H9 (cell line): Measurements from ENCODE around the gene MAMDC4. TPM values are rescaled to one million over a fixed set of nuclear protein-coding genes. Genes with fewer than 3 reads are reported as not detected.
A peak's percentile ranks its signal among the peaks of the same experiment; 100 is the strongest.
"Not testable (repeated sequence)": the region's sequence is repeated elsewhere in the genome, so short reads cannot be mapped to it uniquely, and the experiment has no call there.

Experiments
- DNase-seq: peaks from one replicate; pipeline ENCODE4 v3.0.0-alpha.2; 2017
- H2AFZ ChIP-seq: one replicate; pipeline ENCODE4 v1.6.1; 2013; ENCODE audit warnings: mild to moderate bottlenecking, low read length, control low read depth, moderate library complexity
- H2AK5ac ChIP-seq: 2 replicates; pipeline ENCODE4 v1.6.1; 2013; ENCODE audit warnings: low read length, control low read depth, mixed read lengths; ENCODE audit not compliant: insufficient read length
- H2BK120ac ChIP-seq: one replicate; pipeline ENCODE4 v1.6.1; 2013; ENCODE audit warnings: low read depth, mild to moderate bottlenecking, low read length, control low read depth, inconsistent platforms; ENCODE audit not compliant: poor library complexity, severe bottlenecking
- H2BK12ac ChIP-seq: 2 replicates; pipeline ENCODE4 v1.6.1; 2013; ENCODE audit warnings: low read length, control low read depth, mixed read lengths, low read depth; ENCODE audit not compliant: insufficient read length
- H2BK15ac ChIP-seq: 2 replicates; pipeline ENCODE4 v1.6.1; 2013; ENCODE audit warnings: low read depth, low read length, control low read depth
- H2BK20ac ChIP-seq: one replicate; pipeline ENCODE4 v1.6.1; 2013; ENCODE audit warnings: low read depth, mild to moderate bottlenecking, low read length, control low read depth, inconsistent platforms; ENCODE audit not compliant: poor library complexity, severe bottlenecking
- H2BK5ac ChIP-seq: 2 replicates; pipeline ENCODE4 v1.6.1; 2013; ENCODE audit warnings: low read length, control low read depth, mixed read lengths; ENCODE audit not compliant: insufficient read length
- H3K14ac ChIP-seq: 2 replicates; pipeline ENCODE4 v1.6.1; 2013; ENCODE audit warnings: low read length, control low read depth; ENCODE audit not compliant: insufficient read depth
- H3K18ac ChIP-seq: 2 replicates; pipeline ENCODE4 v1.6.1; 2013; ENCODE audit warnings: low read depth, mild to moderate bottlenecking, mixed read lengths, low read length, control low read depth; ENCODE audit not compliant: insufficient read length
- H3K23ac ChIP-seq: 2 replicates; pipeline ENCODE4 v1.6.1; 2013; ENCODE audit warnings: low read length, control low read depth, mixed read lengths, low read depth; ENCODE audit not compliant: insufficient read length
- H3K23me2 ChIP-seq: 2 replicates; pipeline ENCODE4 v1.6.1; 2013; ENCODE audit warnings: low read depth, mild to moderate bottlenecking, mixed read lengths, low read length, control low read depth; ENCODE audit not compliant: insufficient read length, poor library complexity, severe bottlenecking
- H3K27ac ChIP-seq: 2 replicates; pipeline ENCODE4 v1.5.1; 2013; ENCODE audit warnings: low read length, control low read depth, mixed read lengths, low read depth; ENCODE audit not compliant: insufficient read length
- H3K27me3 ChIP-seq: 2 replicates; pipeline ENCODE4 v1.6.1; 2013; ENCODE audit warnings: low read length, control low read depth, inconsistent platforms; ENCODE audit not compliant: insufficient read depth
- H3K4ac ChIP-seq: 2 replicates; pipeline ENCODE4 v1.6.1; 2013; ENCODE audit warnings: low read depth, mild to moderate bottlenecking, control low read depth, inconsistent platforms, low read length, moderate library complexity
- H3K4me1 ChIP-seq: 2 replicates; pipeline ENCODE4 v1.6.1; 2013; ENCODE audit warnings: low read length, control low read depth, inconsistent platforms; ENCODE audit not compliant: insufficient read depth
- H3K4me2 ChIP-seq: 2 replicates; pipeline ENCODE4 v1.6.1; 2013; ENCODE audit warnings: low read length, control low read depth, mixed read lengths; ENCODE audit not compliant: insufficient read length, insufficient read depth
- H3K56ac ChIP-seq: 2 replicates; pipeline ENCODE4 v1.6.1; 2013; ENCODE audit warnings: low read depth, mild to moderate bottlenecking, mixed read lengths, low read length, control low read depth; ENCODE audit not compliant: insufficient read length
- H3K79me1 ChIP-seq: 2 replicates; pipeline ENCODE4 v1.6.1; 2013; ENCODE audit warnings: low read depth, mild to moderate bottlenecking, moderate library complexity, low read length, control low read depth, inconsistent platforms; ENCODE audit not compliant: insufficient read depth, poor library complexity, severe bottlenecking
- H3K79me2 ChIP-seq: 2 replicates; pipeline ENCODE4 v1.6.1; 2013; ENCODE audit warnings: low read length, control low read depth, inconsistent platforms; ENCODE audit not compliant: insufficient read depth
- H3K9ac ChIP-seq: 2 replicates; pipeline ENCODE4 v1.6.1; 2013; ENCODE audit warnings: low read length, control low read depth, mixed read lengths; ENCODE audit not compliant: insufficient read length; ENCODE audit errors: extremely low read depth
- H3K9me3 ChIP-seq: one replicate; pipeline ENCODE4 v1.6.1; 2013; ENCODE audit warnings: low read depth, low read length, inconsistent platforms; ENCODE audit not compliant: control insufficient read depth
- H3T11ph ChIP-seq: one replicate; pipeline ENCODE4 v1.6.1; 2013; ENCODE audit warnings: mild to moderate bottlenecking, low read length, control low read depth, inconsistent platforms
- H4K20me1 ChIP-seq: one replicate; pipeline ENCODE4 v1.6.1; 2013; ENCODE audit not compliant: control insufficient read depth, insufficient read length, insufficient read depth
- H4K5ac ChIP-seq: 2 replicates; pipeline ENCODE4 v1.6.1; 2013; ENCODE audit warnings: low read depth, mild to moderate bottlenecking, mixed read lengths, low read length, control low read depth; ENCODE audit not compliant: insufficient read length
- H4K8ac ChIP-seq: replicated peaks from 2 replicates; pipeline ENCODE4 v1.6.1; 2013; ENCODE audit warnings: low read length, control low read depth, mixed read lengths, low read depth; ENCODE audit not compliant: insufficient read length
- H4K91ac ChIP-seq: 2 replicates; pipeline ENCODE4 v1.6.1; 2013; ENCODE audit warnings: low read depth, mild to moderate bottlenecking, moderate library complexity, mixed read lengths, low read length, control low read depth; ENCODE audit not compliant: insufficient read length
- H3K27ac Mint-ChIP-seq, 3 experiments: 2 replicates in 2 of 3; 3 replicates in 1 of 3; pipeline ENCODE4 v1.8.0; 2020 to 2021; ENCODE audit warnings: mixed read lengths in 3 of 3, mild to moderate bottlenecking in 1 of 3, moderate library complexity in 1 of 3
- H3K27me3 Mint-ChIP-seq: 2 replicates; pipeline ENCODE4 v1.8.0; 2021; ENCODE audit warnings: low read depth, mild to moderate bottlenecking, moderate library complexity, mixed read lengths
- H3K36me3 Mint-ChIP-seq, 3 experiments: 2 replicates in 2 of 3; 3 replicates in 1 of 3; pipeline ENCODE4 v1.8.0; 2020 to 2021; ENCODE audit warnings: low read depth in 3 of 3, mixed read lengths in 3 of 3; ENCODE audit not compliant: insufficient read depth in 1 of 3
- H3K4me1 Mint-ChIP-seq, 2 experiments: 2 replicates each; pipeline ENCODE4 v1.8.0; 2020; ENCODE audit warnings: mixed read lengths in 2 of 2
- H3K4me3 Mint-ChIP-seq, 2 experiments: 2 replicates in 1 of 2; 3 replicates in 1 of 2; pipeline ENCODE4 v1.8.0; 2020 to 2021; ENCODE audit warnings: mild to moderate bottlenecking in 2 of 2, mixed read lengths in 2 of 2, moderate library complexity in 1 of 2
- H3K9me3 Mint-ChIP-seq, 2 experiments: 2 replicates in 1 of 2; 3 replicates in 1 of 2; pipeline ENCODE4 v1.8.0; 2020; ENCODE audit warnings: mild to moderate bottlenecking in 2 of 2, mixed read lengths in 2 of 2, moderate library complexity in 1 of 2
- CTCF ChIP-seq: fragments of 200-600 bp; sonication (generic); conservative IDR thresholded peaks from 3 replicates; pipeline ENCODE4 v1.8.0; 2021; ENCODE audit warnings: antibody characterized with exemption, mild to moderate bottlenecking
- WGBS: extraction: QIAGEN DNeasy Blood & Tissue Kit; methylation state at CpG from one replicate; pipeline ENCODE4 v1.1.7; 2013; ENCODE audit warnings: missing lambda C conversion rate, low lambda C conversion rate, mixed read lengths; ENCODE audit not compliant: insufficient read length; ENCODE audit errors: extremely low coverage; 5-methylcytosine and 5-hydroxymethylcytosine counted together
- long read RNA-seq: library from polyadenylated mRNA; unstranded; transcript quantifications from one replicate; pipeline ENCODE4 v2.0.0, GENCODE V29; 2020
- total RNA-seq: library from RNA; stranded (reverse); gene quantifications from 2 replicates; pipeline ENCODE4 v1.2.1, GENCODE V29; 2021

The MAMDC4 gene
- 6.9 and 9.2 TPM in 2 replicates for total RNA-seq
- long read RNA-seq, partial matches to known transcripts = 4 of 8 reads
- long read RNA-seq, other reads (novel, unspliced or antisense) = 4 of 8 reads

DNA sequence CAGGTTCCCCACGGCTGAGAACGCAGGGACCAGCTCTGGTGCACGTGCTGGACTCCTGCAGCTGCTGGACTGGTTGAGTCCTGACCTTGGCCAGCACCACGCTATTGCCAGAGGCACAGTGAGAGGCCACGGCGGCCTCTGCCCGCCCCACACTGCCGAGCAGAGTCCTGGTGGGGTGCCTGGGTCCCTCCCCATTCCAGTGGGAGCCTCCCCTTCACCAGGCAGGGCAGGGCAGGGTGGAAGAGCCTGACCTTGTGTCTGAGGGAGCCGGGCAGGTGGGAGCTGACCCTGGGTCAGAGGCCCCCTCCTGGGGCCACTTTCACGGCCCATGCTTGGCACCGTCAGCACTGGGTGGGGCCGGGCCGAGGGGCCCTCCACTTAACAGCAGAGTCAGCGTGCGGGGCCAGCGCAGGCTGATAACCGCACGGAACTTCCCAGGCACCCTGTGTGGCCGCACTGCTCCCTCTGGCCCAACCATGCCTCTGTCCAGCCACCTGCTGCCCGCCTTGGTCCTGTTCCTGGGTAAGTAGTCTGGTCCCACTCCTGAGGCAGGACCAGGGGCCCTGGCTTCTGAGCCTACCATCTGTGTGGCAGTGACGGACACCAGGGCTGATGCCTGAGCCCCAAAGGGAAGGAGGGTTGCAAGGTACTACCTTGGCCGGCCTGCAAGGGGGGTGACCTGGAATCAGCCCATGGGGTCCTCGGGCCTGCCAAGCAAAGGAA lies at the start of gene MAMDC4:
TSS of gene MAMDC4 (plus strand) at position 406 of the 723 bp plus-strand sequence. CDS start at position 477, 71 bp downstream.
- H2BK120ac ChIP-seq = no peak within 1 kb of the TSS
- no peaks in the 10 kb centered on the region for H3K9me3 Mint-ChIP-seq
- H3K23me2 ChIP-seq = peaks cover 8% of the 10 kb centered on the region
- no peak within 1 kb of the TSS for H3K56ac ChIP-seq
- no peaks in the 10 kb centered on the region for H3K27me3 ChIP-seq
- H3K36me3 Mint-ChIP-seq = peaks cover 0 to 12% (median 10%) of the 10 kb centered on the region in 3 experiments; a peak in 4 of 7 replicates
- no peak within 1 kb of the TSS for H2BK5ac ChIP-seq
- no peak within 1 kb of the TSS for H4K91ac ChIP-seq
- no peak within 1 kb of the TSS for H2BK12ac ChIP-seq
- no peak for TF ChIP-seq CTCF
- H4K5ac ChIP-seq = no peak within 1 kb of the TSS
- no peak within 1 kb of the TSS for H3K18ac ChIP-seq
- no peak within 1 kb of the TSS for H2BK20ac ChIP-seq
- H3K27me3 Mint-ChIP-seq = peaks cover 2% of the 10 kb centered on the region
- H3K4me3 Mint-ChIP-seq = no peak within 1 kb of the TSS; a peak in 1 of 5 replicates
- H3K79me2 ChIP-seq = no peaks in the 10 kb centered on the region
- no peak within 1 kb of the TSS for H2AFZ ChIP-seq
- H3K27ac Mint-ChIP-seq = peak within 1 kb of the TSS in 1 of 3 experiments; percentile 87; a peak in 1 of 7 replicates
- H3K79me1 ChIP-seq = no peaks in the 10 kb centered on the region
- H3T11ph ChIP-seq = no peak within 1 kb of the TSS
- H3K4me2 ChIP-seq = no peak within 1 kb of the TSS
- H3K9me3 ChIP-seq = no peaks in the 10 kb centered on the region
- no peak within 1 kb of the TSS for H3K23ac ChIP-seq
- H2AK5ac ChIP-seq = no peak within 1 kb of the TSS
- H3K27ac ChIP-seq = no peak within 1 kb of the TSS
- no peak within 1 kb of the TSS for H3K9ac ChIP-seq
- H4K8ac ChIP-seq = no peak within 1 kb of the TSS
- WGBS = no CpG with 5 or more reads among the region's 23 CpGs
- no peaks in the 10 kb centered on the region for H4K20me1 ChIP-seq
- no peak within 1 kb of the TSS for H3K4ac ChIP-seq
- H2BK15ac ChIP-seq = no peak within 1 kb of the TSS
- H3K14ac ChIP-seq = no peak within 1 kb of the TSS; the same call in 1 of the 2 replicates
- no peaks in the 10 kb centered on the region for H3K4me1 ChIP-seq
- no peak for DNase-seq
- H3K4me1 Mint-ChIP-seq = peaks cover 2 to 5% of the 10 kb centered on the region in 2 experiments; a peak in 3 of 4 replicates

DNA sequence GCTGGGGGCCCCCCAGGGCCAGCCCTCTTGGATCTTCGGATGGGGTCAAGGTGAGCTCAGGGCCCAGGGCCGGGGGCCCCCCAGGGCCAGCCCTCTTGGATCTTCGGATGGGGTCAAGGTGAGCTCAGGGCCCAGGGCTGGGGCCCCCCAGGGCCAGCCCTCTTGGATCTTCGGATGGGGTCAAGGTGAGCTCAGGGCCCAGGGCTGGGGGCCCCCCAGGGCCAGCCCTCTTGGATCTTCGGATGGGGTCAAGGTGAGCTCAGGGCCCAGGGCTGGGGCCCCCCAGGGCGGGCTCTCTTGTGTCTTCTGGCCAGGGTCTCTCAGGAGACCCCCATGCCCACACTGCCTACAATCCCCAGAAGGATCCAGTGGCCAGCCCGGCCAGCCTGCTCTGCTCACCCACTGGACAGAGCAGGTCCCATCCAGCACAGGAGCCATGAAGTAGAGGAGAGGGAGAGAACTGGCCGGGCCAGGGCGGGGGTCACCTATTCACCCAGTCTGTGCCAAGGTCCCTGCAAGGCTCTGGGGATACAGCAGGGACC lies 49.1 kb upstream of the MAMDC4 start:
- not testable (repeated sequence) for H3K4ac ChIP-seq, H2BK12ac ChIP-seq, H3K27ac Mint-ChIP-seq, H4K5ac ChIP-seq, H3K79me2 ChIP-seq, H3K27me3 ChIP-seq, H4K20me1 ChIP-seq, DNase-seq, H4K91ac ChIP-seq, H3K4me1 ChIP-seq, H3K56ac ChIP-seq, H3K23ac ChIP-seq, H3K9ac ChIP-seq, H2BK20ac ChIP-seq, H3K27ac ChIP-seq, H3K79me1 ChIP-seq, H3K9me3 ChIP-seq, H3K4me2 ChIP-seq, H3K9me3 Mint-ChIP-seq, H3K18ac ChIP-seq, H2AK5ac ChIP-seq, H3K14ac ChIP-seq, H2AFZ ChIP-seq, H2BK120ac ChIP-seq, H4K8ac ChIP-seq, H3K4me3 Mint-ChIP-seq, H3T11ph ChIP-seq, H2BK5ac ChIP-seq, H2BK15ac ChIP-seq
- Mint-ChIP-seq H3K27me3 (peaks cover 33% of the 10 kb centered on the region), H3K4me1 (peaks cover 10 to 21% of the 10 kb centered on the region in 2 experiments), H3K36me3 (peaks cover 9 to 22% (median 15%) of the 10 kb centered on the region in 3 experiments; a peak in 6 of 7 replicates)
- peaks cover 22% of the 10 kb centered on the region for H3K23me2 ChIP-seq
- WGBS = no CpG with 5 or more reads among the region's 9 CpGs
